Smooth muscle cell (in vitro differentiated cells): ENCODE data around the gene ASXL1. TPM values are rescaled to one million over a fixed set of nuclear protein-coding genes. Genes with fewer than 3 reads are reported as not detected.
A peak's percentile ranks its signal among the peaks of the same experiment; 100 is the strongest.
"Not testable (repeated sequence)": the region's sequence is repeated elsewhere in the genome, so short reads cannot be mapped to it uniquely, and the experiment has no call there.

Experiments
- DNase-seq: peaks from one replicate; lab custom pipeline; 2025; ENCODE audit not compliant: unreplicated experiment; lab: John Stamatoyannopoulos, UW
- H2AFZ ChIP-seq: fragments of 200-600 bp; sonication (generic); 2 replicates; pipeline ENCODE4 v1.6.0; 2016; ENCODE audit warnings: antibody characterized with exemption, low read depth, mild to moderate bottlenecking
- H3F3A ChIP-seq: fragments of 200-600 bp; sonication (generic); 2 replicates; pipeline ENCODE4 v1.6.0; 2017; ENCODE audit warnings: antibody characterized with exemption, low read depth
- H3K27ac ChIP-seq: fragments of 200-600 bp; sonication (generic); 2 replicates; pipeline ENCODE4 v1.5.1; 2016; ENCODE audit warnings: low read depth, mild to moderate bottlenecking
- H3K27me3 ChIP-seq: fragments of 200-600 bp; sonication (generic); 2 replicates; pipeline ENCODE4 v1.6.1; 2016; ENCODE audit warnings: low read depth, mild to moderate bottlenecking
- H3K36me3 ChIP-seq: fragments of 200-600 bp; sonication (generic); 2 replicates; pipeline ENCODE4 v1.5.1; 2016; ENCODE audit warnings: low read depth
- H3K4me1 ChIP-seq: fragments of 200-600 bp; sonication (generic); 2 replicates; pipeline ENCODE4 v1.5.1; 2016; ENCODE audit warnings: low read depth
- H3K4me2 ChIP-seq: fragments of 200-600 bp; sonication (generic); 2 replicates; pipeline ENCODE4 v1.6.0; 2016; ENCODE audit warnings: mild to moderate bottlenecking
- H3K4me3 ChIP-seq: fragments of 200-600 bp; sonication (generic); 2 replicates; pipeline ENCODE4 v1.5.1; 2016; ENCODE audit warnings: mild to moderate bottlenecking
- H3K79me2 ChIP-seq: fragments of 200-600 bp; sonication (generic); 2 replicates; pipeline ENCODE4 v1.6.0; 2016; ENCODE audit warnings: low read depth, mild to moderate bottlenecking
- H3K9ac ChIP-seq: fragments of 200-600 bp; sonication (generic); 2 replicates; pipeline ENCODE4 v1.6.0; 2016; ENCODE audit warnings: low read depth
- H3K9me3 ChIP-seq: fragments of 200-600 bp; sonication (generic); replicated peaks from 2 replicates; pipeline ENCODE4 v1.5.1; 2016; ENCODE audit warnings: low read depth
- H4K20me1 ChIP-seq: fragments of 200-600 bp; sonication (generic); 2 replicates; pipeline ENCODE4 v1.6.0; 2016; ENCODE audit warnings: low read depth
- WGBS: methylation state at CpG from one replicate; pipeline ENCODE4 v1.1.7; 2016; ENCODE audit warnings: low lambda C conversion rate; 5-methylcytosine and 5-hydroxymethylcytosine counted together
- polyA plus RNA-seq: library from polyadenylated mRNA; unstranded; fragments of >200 nt; fragmentation: Nextera tagmentation; extraction: Ambion mirVana; gene quantifications from 2 replicates; pipeline ENCODE4 v1.2.1, GENCODE V29; 2016
- total RNA-seq: library from RNA; depleted of rRNA; stranded (reverse); fragments of >200 nt; gene quantifications from 2 replicates; pipeline ENCODE4 v1.2.3, GENCODE V29; 2014
- TF ChIP-seq, protein P1 (sequence below): fragments of 200-600 bp; sonication (generic); IDR thresholded peaks from 2 replicates; pipeline ENCODE4 v1.5.1; 2017; ENCODE audit warnings: borderline replicate concordance, mild to moderate bottlenecking, antibody characterized with exemption; ENCODE audit not compliant: insufficient read depth, poor library complexity, severe bottlenecking

ASXL1 gene
- total and polyA plus RNA-seq, 2 experiments from 2014 or later: 46.5 to 62.1 TPM

DNA sequence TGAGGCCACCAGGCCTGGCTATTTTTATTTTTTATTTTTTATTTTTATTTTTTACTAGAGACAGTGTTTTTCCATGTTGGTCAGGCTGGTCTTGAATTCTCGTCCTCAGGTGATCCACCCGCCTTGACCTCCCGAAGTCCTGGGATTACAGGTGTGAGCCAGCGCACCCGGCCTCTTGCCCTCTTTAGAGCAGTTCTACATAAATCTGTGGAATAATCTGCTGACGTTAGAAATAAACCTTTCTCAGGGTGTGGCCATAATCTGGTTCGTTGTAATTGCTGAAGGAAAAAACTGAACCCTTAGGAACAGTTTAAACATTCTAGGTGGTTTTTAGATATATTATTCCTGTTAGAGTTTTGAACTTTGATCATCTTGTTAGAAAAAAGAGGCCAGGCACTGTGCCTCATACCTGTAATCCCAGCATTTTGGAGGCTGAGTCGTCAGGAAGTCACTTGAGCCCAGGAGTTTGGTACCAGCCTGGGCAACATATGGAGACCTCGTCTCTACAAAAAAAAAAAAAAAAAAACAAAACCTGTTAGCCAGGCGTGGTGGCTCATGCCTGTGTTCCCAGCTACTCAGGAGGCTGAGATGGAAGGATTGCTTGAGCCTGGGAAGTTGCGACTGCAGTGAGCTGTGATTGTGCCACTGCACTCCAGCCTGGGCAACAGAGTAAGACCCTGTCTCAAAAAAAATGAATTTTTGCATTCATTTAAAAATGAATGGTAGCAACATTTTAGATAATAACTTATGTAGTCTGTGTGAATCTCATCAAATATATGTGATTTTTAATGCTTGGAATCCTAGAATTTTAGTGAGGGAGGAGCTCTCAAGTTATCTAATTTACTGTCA lies 24.2 kb downstream of the ASXL1 start:
- Histone ChIP-seq H3K9me3 (no peaks in the 10 kb centered on the region), H4K20me1 (peaks cover 98% of the 10 kb centered on the region), H3K9ac (no peak overlapping the region), H3K4me3 (no peak overlapping the region), H2AFZ (no peak overlapping the region), H3K27me3 (no peaks in the 10 kb centered on the region), H3K27ac (no peak overlapping the region), H3F3A (peaks cover 4% of the 10 kb centered on the region), H3K79me2 (peaks cover 95% of the 10 kb centered on the region), H3K36me3 (peaks cover 4% of the 10 kb centered on the region), H3K4me1 (no peaks in the 10 kb centered on the region), H3K4me2 (no peak overlapping the region)
- no peak for DNase-seq
- 92% methylated on average over 11 of the region's 11 CpGs for WGBS
- TF ChIP-seq, protein P1, sequence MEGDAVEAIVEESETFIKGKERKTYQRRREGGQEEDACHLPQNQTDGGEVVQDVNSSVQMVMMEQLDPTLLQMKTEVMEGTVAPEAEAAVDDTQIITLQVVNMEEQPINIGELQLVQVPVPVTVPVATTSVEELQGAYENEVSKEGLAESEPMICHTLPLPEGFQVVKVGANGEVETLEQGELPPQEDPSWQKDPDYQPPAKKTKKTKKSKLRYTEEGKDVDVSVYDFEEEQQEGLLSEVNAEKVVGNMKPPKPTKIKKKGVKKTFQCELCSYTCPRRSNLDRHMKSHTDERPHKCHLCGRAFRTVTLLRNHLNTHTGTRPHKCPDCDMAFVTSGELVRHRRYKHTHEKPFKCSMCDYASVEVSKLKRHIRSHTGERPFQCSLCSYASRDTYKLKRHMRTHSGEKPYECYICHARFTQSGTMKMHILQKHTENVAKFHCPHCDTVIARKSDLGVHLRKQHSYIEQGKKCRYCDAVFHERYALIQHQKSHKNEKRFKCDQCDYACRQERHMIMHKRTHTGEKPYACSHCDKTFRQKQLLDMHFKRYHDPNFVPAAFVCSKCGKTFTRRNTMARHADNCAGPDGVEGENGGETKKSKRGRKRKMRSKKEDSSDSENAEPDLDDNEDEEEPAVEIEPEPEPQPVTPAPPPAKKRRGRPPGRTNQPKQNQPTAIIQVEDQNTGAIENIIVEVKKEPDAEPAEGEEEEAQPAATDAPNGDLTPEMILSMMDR: no peak

DNA sequence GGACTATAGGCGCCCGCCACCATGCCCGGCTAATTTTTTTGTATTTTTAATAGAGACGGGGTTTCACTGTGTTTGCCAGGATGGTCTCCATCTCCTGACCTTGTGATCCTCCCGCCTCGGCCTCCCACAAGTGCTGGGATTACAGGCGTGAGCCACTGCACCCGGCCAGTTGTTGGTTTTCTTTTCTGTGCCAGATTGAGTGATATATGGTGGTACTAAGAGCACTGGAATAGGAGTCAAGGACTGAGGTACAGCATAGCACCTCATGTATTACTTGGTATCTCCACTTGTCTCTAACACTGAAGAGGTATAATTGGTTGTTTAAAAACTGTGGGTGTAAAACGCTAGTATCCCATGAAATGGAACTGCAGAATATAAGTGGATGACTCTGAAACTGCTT lies 25.3 kb downstream of the ASXL1 start:
- 98% methylated on average over 9 of the region's 9 CpGs for WGBS
- not testable (repeated sequence) for H3K36me3 ChIP-seq, H3K27me3 ChIP-seq, H3K9me3 ChIP-seq, H3K4me1 ChIP-seq, H3K9ac ChIP-seq, H3K27ac ChIP-seq, H3F3A ChIP-seq, H3K4me3 ChIP-seq, H3K4me2 ChIP-seq, H2AFZ ChIP-seq, DNase-seq
- H4K20me1 ChIP-seq: peaks cover 98% of the 10 kb centered on the region
- peaks cover 95% of the 10 kb centered on the region for H3K79me2 ChIP-seq

DNA sequence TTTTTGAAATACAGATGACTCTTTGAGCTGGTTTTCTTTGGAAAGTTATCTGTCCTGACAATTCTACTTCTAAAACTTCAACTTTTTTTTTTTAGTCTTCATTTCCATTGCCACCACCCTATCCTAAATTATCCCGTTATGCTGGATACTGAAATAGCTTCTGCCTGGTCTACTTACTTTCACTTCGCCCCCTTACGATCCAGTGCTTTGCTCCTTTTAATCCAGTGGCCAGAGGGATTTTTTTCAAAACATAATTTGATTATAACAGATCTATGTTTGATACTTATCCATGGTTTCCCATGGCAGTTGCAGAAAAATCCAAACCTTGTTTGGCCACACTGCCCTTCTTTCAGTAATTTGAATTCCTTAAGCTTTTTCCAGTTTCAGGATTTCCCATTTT lies 27.4 kb downstream of the ASXL1 start:
- Histone ChIP-seq H3K36me3 (peaks cover 3% of the 10 kb centered on the region), H4K20me1 (peaks cover 99% of the 10 kb centered on the region), H3K4me3 (no peak overlapping the region), H3K9me3 (no peaks in the 10 kb centered on the region), H3F3A (peaks cover 4% of the 10 kb centered on the region), H3K27me3 (no peaks in the 10 kb centered on the region), H3K4me1 (no peaks in the 10 kb centered on the region), H2AFZ (no peak overlapping the region), H3K79me2 (peaks cover 97% of the 10 kb centered on the region), H3K4me2 (no peak overlapping the region), H3K9ac (no peak overlapping the region), H3K27ac (peak overlapping the region; percentile 36)
- TF ChIP-seq, protein P1: no peak
- DNase-seq: no peak
- 98% methylated on average over 3 of the region's 3 CpGs for WGBS

DNA sequence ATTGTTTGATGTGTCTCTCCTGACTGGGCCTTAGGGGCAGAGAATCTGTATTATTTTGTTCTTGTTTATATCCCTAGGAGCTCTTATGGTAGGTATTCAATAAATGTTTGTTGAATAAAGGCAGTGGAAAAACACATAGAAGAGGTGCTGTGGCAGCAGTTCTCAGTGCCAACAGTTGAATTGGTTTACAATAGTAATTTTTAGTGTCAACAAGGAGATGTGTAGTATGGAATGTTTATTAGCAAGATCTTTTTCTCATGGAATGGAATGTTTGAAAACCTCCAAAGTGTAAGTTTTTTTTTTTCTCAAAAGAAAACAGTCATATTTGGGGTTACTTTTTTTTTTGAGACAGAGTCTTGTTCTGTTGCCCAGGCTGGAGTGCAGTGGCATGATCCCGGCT lies 28.0 kb downstream of the ASXL1 start:
- H3K4me3 ChIP-seq: no peak overlapping the region
- peaks cover 4% of the 10 kb centered on the region for H3F3A ChIP-seq
- peaks cover 99% of the 10 kb centered on the region for H4K20me1 ChIP-seq
- H3K27ac ChIP-seq: peak overlapping the region; percentile 36
- H3K9me3 ChIP-seq: no peaks in the 10 kb centered on the region
- no peak for DNase-seq
- H3K27me3 ChIP-seq: no peaks in the 10 kb centered on the region
- H3K79me2 ChIP-seq: peaks cover 97% of the 10 kb centered on the region
- 100% methylated on average over 1 of the region's 1 CpG for WGBS
- TF ChIP-seq, protein P1: no peak
- H3K9ac ChIP-seq: no peak overlapping the region
- H3K4me1 ChIP-seq: no peaks in the 10 kb centered on the region
- no peak overlapping the region for H2AFZ ChIP-seq
- peaks cover 7% of the 10 kb centered on the region for H3K36me3 ChIP-seq
- H3K4me2 ChIP-seq: no peak overlapping the region
